Measurements from ENCODE around the gene WDFY4.

WDFY4 gene

GRCh38 chr10:48983648-48984351, 299.1 kb downstream of the WDFY4 start:
- Histone ChIP-seq H3K9me3 (ENCODE audit: control insufficient read depth, insufficient read depth, low read depth, low read length) (no peaks in the 10 kb centered on the region), H3K4me1 (ENCODE audit: control insufficient read depth, insufficient read depth, low read length) (no peaks in the 10 kb centered on the region), H3K27ac (ENCODE audit: extremely low read depth, low read depth, low read length) (no peak overlapping the region), H3K4me3 (ENCODE audit: low read depth, low read length) (no peak overlapping the region), H3K36me3 (ENCODE audit: control insufficient read depth in 2 of 2, insufficient read depth in 1 of 2, low read length in 2 of 2) (no peaks in the 10 kb centered on the region)
- ChIA-PET POLR2A (no interaction called here), CTCF (interaction anchor here (0.8 to 2.5 kb wide), 2 partner anchors 327 to 424 kb away, joined by 3 to 8 read pairs; no protein-coding TSS in a partner anchor)
- no peak for TF ChIP-seq ZBTB20 (tag by site-specific recombination; IDR thresholded peaks at IDR 0.05)
- TF ChIP-seq ZNF248 (tag by site-specific recombination; IDR thresholded peaks at IDR 0.05) = no peak
- no peak for TF ChIP-seq ZNF148 (tag by site-specific recombination; IDR thresholded peaks at IDR 0.05; ENCODE audit: borderline replicate concordance)
- no peak for TF ChIP-seq TCF7L2 (IDR thresholded peaks at IDR 0.05; ENCODE audit: borderline replicate concordance, low read depth, low read length)
- TF ChIP-seq HIC1 (tag by site-specific recombination; IDR thresholded peaks at IDR 0.05) = no peak

GRCh38 chr10:48985621-48986158, 301.0 kb downstream of the WDFY4 start:
- CTCF ChIA-PET = interaction anchor here (0.6 to 0.8 kb wide), 2 partner anchors 15 to 421 kb away, joined by 3 to 4 read pairs; no protein-coding TSS in a partner anchor
- no peak overlapping the region for H3K27ac ChIP-seq (ENCODE audit: extremely low read depth, low read depth, low read length)
- H3K9me3 ChIP-seq (ENCODE audit: control insufficient read depth, insufficient read depth, low read depth, low read length) = no peaks in the 10 kb centered on the region
- POLR2A ChIA-PET = no interaction called here
- H3K4me3 ChIP-seq (ENCODE audit: low read depth, low read length) = no peak overlapping the region
- H3K4me1 ChIP-seq (ENCODE audit: control insufficient read depth, insufficient read depth, low read length) = no peaks in the 10 kb centered on the region
- TF ChIP-seq ZIC2 (tag by site-specific recombination; IDR thresholded peaks at IDR 0.05) (no peak), ZNF280C (tag by site-specific recombination; IDR thresholded peaks at IDR 0.05) (no peak), YY1 (tag by site-specific recombination; IDR thresholded peaks at IDR 0.05) (no peak), ZNF146 (tag by site-specific recombination; IDR thresholded peaks at IDR 0.05) (no peak), ZEB2 (tag by site-specific recombination; IDR thresholded peaks at IDR 0.05) (no peak), HOXA7 (CRISPR knock-in tag; IDR thresholded peaks at IDR 0.05; ENCODE audit: borderline replicate concordance) (no peak), KLF17 (tag by site-specific recombination; IDR thresholded peaks at IDR 0.05) (no peak), OSR2 (tag by site-specific recombination; IDR thresholded peaks at IDR 0.05) (no peak), OVOL3 (tag by site-specific recombination; IDR thresholded peaks at IDR 0.05) (no peak), ZNF701 (tag by site-specific recombination; IDR thresholded peaks at IDR 0.05) (no peak)
- H3K36me3 ChIP-seq (ENCODE audit: control insufficient read depth in 2 of 2, insufficient read depth in 1 of 2, low read length in 2 of 2) = no peaks in the 10 kb centered on the region

Data from HEK293 (cell line).